Neural progenitor cell (in vitro differentiated cells): Measurements from ENCODE around the gene PSEN1. TPM values are rescaled to one million over a fixed set of nuclear protein-coding genes. Genes with fewer than 3 reads are reported as not detected.

Source experiments
- DNase-seq: peaks from one replicate; pipeline ENCODE4 v3.0.0-alpha.2; 2016; ENCODE audit warnings: low spot score
- H2AFZ ChIP-seq: fragments of 200-600 bp; sonication (generic); replicated peaks from 2 replicates; pipeline ENCODE4 v1.6.1; 2016; ENCODE audit warnings: antibody characterized with exemption
- H3F3A ChIP-seq: fragments of 200-600 bp; sonication (generic); 2 replicates; pipeline ENCODE4 v1.6.1; 2016; ENCODE audit warnings: antibody characterized with exemption, low read depth
- H3K27ac ChIP-seq: fragments of 200-600 bp; sonication (generic); 2 replicates; pipeline ENCODE4 v1.5.1; 2016; ENCODE audit warnings: mild to moderate bottlenecking
- H3K27me3 ChIP-seq: fragments of 200-600 bp; sonication (generic); 2 replicates; pipeline ENCODE4 v1.6.1; 2016; ENCODE audit warnings: mild to moderate bottlenecking, moderate library complexity
- H3K36me3 ChIP-seq: fragments of 200-600 bp; sonication (generic); 2 replicates; pipeline ENCODE4 v1.5.1; 2016
- H3K4me1 ChIP-seq: fragments of 200-600 bp; sonication (generic); 2 replicates; pipeline ENCODE4 v1.6.1; 2016; ENCODE audit warnings: mixed run types
- H3K4me2 ChIP-seq: fragments of 200-600 bp; sonication (generic); 2 replicates; pipeline ENCODE4 v1.6.1; 2016
- H3K4me3 ChIP-seq: fragments of 200-600 bp; sonication (generic); 2 replicates; pipeline ENCODE4 v1.5.1; 2016
- H3K79me2 ChIP-seq: fragments of 200-600 bp; sonication (generic); 2 replicates; pipeline ENCODE4 v1.6.1; 2016; ENCODE audit warnings: low read depth
- H3K9ac ChIP-seq: fragments of 200-600 bp; sonication (generic); 2 replicates; pipeline ENCODE4 v1.6.1; 2016
- H3K9me3 ChIP-seq: fragments of 200-600 bp; sonication (generic); 2 replicates; pipeline ENCODE4 v1.5.1; 2016; ENCODE audit warnings: low read depth
- H4K20me1 ChIP-seq: fragments of 200-600 bp; sonication (generic); 2 replicates; pipeline ENCODE4 v1.6.1; 2016; ENCODE audit warnings: low read depth
- H3K27ac Mint-ChIP-seq: 3 replicates; pipeline ENCODE4 v1.8.0; 2021; ENCODE audit warnings: mixed read lengths
- H3K27me3 Mint-ChIP-seq: 2 replicates; pipeline ENCODE4 v1.8.0; 2022; ENCODE audit warnings: low read depth, mild to moderate bottlenecking, inconsistent platforms, moderate library complexity, mixed read lengths; ENCODE audit not compliant: insufficient read depth
- H3K36me3 Mint-ChIP-seq: 3 replicates; pipeline ENCODE4 v1.8.0; 2021; ENCODE audit warnings: mixed read lengths
- H3K4me1 Mint-ChIP-seq: 3 replicates; pipeline ENCODE4 v1.8.0; 2021; ENCODE audit warnings: mixed read lengths
- H3K4me3 Mint-ChIP-seq: 3 replicates; pipeline ENCODE4 v1.8.0; 2021; ENCODE audit warnings: mild to moderate bottlenecking, moderate library complexity, mixed read lengths
- H3K9me3 Mint-ChIP-seq: 3 replicates; pipeline ENCODE4 v1.8.0; 2020; ENCODE audit warnings: mixed read lengths
- EZH2 ChIP-seq: fragments of 200-600 bp; sonication (generic); IDR thresholded peaks from 2 replicates; pipeline ENCODE4 v1.6.1; 2017; ENCODE audit warnings: antibody characterized with exemption, mild to moderate bottlenecking, moderate library complexity
- EZH2phosphoT487 ChIP-seq: fragments of 200-600 bp; sonication (generic); IDR thresholded peaks from 2 replicates; pipeline ENCODE4 v1.6.1; 2017; ENCODE audit warnings: antibody characterized with exemption
- total RNA-seq: library from RNA; depleted of rRNA; stranded (reverse); fragments of >200 nt; gene quantifications from 2 replicates; pipeline ENCODE4 v1.2.3, GENCODE V29; 2015; ENCODE audit warnings: low replicate concordance
- TF ChIP-seq, protein P1 (sequence below): fragments of 200-600 bp; sonication (generic); IDR thresholded peaks from 2 replicates; pipeline ENCODE4 v1.5.1; 2017; ENCODE audit warnings: antibody characterized with exemption, mild to moderate bottlenecking

The PSEN1 gene
- total RNA-seq, 1 donor from 2014 or later = 80.5 TPM

DNA sequence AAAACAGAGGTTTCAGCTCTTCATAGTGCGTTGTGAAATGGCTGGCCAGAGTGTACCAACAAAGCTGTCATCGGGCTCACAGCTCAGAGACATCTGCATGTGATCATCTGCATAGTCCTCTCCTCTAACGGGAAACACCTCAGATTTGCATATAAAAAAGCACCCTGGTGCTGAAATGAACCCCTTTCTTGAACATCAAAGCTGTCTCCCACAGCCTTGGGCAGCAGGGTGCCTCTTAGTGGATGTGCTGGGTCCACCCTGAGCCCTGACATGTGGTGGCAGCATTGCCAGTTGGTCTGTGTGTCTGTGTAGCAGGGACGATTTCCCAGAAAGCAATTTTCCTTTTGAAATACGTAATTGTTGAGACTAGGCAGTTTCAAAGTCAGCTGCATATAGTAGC, 86.7 kb downstream of the PSEN1 start:
- Histone ChIP-seq H3K79me2 (no peaks in the 10 kb centered on the region), H3K4me3 (no peak overlapping the region), H4K20me1 (peaks cover 3% of the 10 kb centered on the region), H3F3A (peaks cover 20% of the 10 kb centered on the region), H3K27me3 (no peaks in the 10 kb centered on the region), H2AFZ (no peak overlapping the region), H3K4me1 (peaks cover 12% of the 10 kb centered on the region), H3K27ac (no peak overlapping the region), H3K9me3 (no peaks in the 10 kb centered on the region), H3K36me3 (peaks cover 6% of the 10 kb centered on the region), H3K9ac (no peak overlapping the region), H3K4me2 (peak overlapping the region; percentile 12)
- H3K4me1 Mint-ChIP-seq = peaks cover 24% of the 10 kb centered on the region
- H3K27me3 Mint-ChIP-seq = no peaks in the 10 kb centered on the region
- DNase-seq = no peak
- peaks cover 39% of the 10 kb centered on the region for H3K36me3 Mint-ChIP-seq
- H3K4me3 Mint-ChIP-seq = no peak overlapping the region
- H3K27ac Mint-ChIP-seq = peak overlapping the region; percentile 72
- TF ChIP-seq EZH2phosphoT487 = no peak
- TF ChIP-seq, protein P1, sequence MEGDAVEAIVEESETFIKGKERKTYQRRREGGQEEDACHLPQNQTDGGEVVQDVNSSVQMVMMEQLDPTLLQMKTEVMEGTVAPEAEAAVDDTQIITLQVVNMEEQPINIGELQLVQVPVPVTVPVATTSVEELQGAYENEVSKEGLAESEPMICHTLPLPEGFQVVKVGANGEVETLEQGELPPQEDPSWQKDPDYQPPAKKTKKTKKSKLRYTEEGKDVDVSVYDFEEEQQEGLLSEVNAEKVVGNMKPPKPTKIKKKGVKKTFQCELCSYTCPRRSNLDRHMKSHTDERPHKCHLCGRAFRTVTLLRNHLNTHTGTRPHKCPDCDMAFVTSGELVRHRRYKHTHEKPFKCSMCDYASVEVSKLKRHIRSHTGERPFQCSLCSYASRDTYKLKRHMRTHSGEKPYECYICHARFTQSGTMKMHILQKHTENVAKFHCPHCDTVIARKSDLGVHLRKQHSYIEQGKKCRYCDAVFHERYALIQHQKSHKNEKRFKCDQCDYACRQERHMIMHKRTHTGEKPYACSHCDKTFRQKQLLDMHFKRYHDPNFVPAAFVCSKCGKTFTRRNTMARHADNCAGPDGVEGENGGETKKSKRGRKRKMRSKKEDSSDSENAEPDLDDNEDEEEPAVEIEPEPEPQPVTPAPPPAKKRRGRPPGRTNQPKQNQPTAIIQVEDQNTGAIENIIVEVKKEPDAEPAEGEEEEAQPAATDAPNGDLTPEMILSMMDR = no peak
- no peak for TF ChIP-seq EZH2
- H3K9me3 Mint-ChIP-seq = no peaks in the 10 kb centered on the region

DNA sequence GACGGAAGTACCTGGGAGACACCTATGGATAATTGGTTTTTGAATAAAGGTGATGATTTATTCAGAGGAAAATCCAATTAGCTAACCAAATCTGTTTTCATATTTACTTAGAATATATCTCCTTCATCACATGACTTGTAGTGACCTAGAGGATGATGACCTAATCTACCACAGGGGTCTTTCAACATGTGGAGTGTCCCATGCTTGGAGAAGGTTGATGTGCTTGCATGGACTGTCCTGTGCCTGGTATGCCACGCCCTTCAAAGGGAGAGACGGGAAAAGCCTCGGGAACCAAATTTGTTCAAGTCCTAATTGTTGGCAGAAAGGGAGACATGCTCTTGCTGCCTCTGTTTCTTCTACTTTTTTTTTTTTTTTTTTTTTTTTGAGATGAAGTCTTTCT, 89.2 kb downstream of the PSEN1 start:
- Mint-ChIP-seq H3K9me3 (no peaks in the 10 kb centered on the region), H3K4me3 (no peak overlapping the region), H3K27me3 (no peaks in the 10 kb centered on the region), H3K4me1 (peaks cover 30% of the 10 kb centered on the region), H3K27ac (no peak overlapping the region), H3K36me3 (peaks cover 19% of the 10 kb centered on the region)
- Histone ChIP-seq H3K27me3 (no peaks in the 10 kb centered on the region), H3F3A (peaks cover 15% of the 10 kb centered on the region), H3K9me3 (no peaks in the 10 kb centered on the region), H3K79me2 (no peaks in the 10 kb centered on the region), H3K36me3 (no peaks in the 10 kb centered on the region), H4K20me1 (peaks cover 3% of the 10 kb centered on the region), H3K4me1 (peaks cover 18% of the 10 kb centered on the region), H3K4me3 (no peak overlapping the region), H3K4me2 (no peak overlapping the region), H2AFZ (no peak overlapping the region), H3K27ac (no peak overlapping the region), H3K9ac (no peak overlapping the region)
- TF ChIP-seq, protein P1 = no peak
- no peak for TF ChIP-seq EZH2
- no peak for TF ChIP-seq EZH2phosphoT487
- DNase-seq = no peak

DNA sequence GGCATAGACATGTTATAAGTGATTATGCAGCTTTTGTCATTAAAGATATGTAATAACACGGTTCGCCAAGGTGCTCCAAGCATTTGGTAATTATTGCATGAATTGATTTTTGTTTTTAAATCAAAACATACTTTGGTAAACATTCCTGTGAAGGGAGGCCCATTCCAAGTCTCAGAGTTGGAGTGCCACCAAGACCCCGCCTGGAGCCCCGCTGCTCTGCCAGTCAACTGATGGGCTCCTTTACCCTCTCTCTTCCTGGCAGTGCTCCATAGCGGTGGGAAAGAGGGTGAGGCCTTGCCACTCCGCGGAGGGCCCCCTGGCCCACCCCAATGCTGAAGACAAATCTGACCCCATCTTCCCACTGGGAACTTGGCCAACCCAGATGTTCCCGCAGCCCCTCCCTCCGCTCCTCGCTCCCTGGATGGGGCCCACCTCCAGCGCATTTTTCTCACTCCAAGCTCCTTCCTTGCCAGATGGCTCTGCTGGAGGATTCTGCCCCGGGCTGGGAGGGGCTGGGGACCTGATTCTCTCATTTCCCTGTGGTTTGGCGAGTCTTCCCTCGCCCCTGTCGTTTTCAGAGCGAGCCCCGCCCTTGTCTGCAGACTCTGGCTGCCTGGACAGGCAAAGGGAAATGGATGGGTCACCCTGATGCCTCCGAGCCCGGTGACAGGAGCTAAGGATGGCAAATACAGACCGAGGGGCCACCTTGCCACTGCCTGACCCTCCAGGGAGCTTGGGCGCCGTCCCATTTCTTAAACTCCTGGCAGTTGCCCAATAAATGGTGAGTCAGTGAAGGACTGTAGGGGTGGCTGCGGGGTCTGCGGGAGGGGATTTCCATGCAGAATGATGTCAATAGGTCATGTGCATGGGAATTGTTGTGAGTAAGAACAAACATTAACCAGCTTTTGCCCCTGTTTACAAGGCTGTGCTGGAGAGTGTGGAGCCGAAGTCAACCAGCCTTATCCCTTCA, 91.8 kb downstream of the PSEN1 start:
- no peaks in the 10 kb centered on the region for H3K36me3 ChIP-seq
- H3K9me3 Mint-ChIP-seq = no peaks in the 10 kb centered on the region
- no peak overlapping the region for H2AFZ ChIP-seq
- H3K9me3 ChIP-seq = no peaks in the 10 kb centered on the region
- H3K4me3 ChIP-seq = no peak overlapping the region
- H3K27me3 Mint-ChIP-seq = peaks cover 2% of the 10 kb centered on the region
- peaks cover 10% of the 10 kb centered on the region for H3K36me3 Mint-ChIP-seq
- H3K4me2 ChIP-seq = peak overlapping the region; percentile 45
- H3F3A ChIP-seq = peaks cover 9% of the 10 kb centered on the region
- H3K27me3 ChIP-seq = no peaks in the 10 kb centered on the region
- peak; percentile 42 for DNase-seq
- H4K20me1 ChIP-seq = no peaks in the 10 kb centered on the region
- H3K27ac Mint-ChIP-seq = no peak overlapping the region
- no peaks in the 10 kb centered on the region for H3K79me2 ChIP-seq
- no peak overlapping the region for H3K27ac ChIP-seq
- TF ChIP-seq, protein P1 = no peak
- no peak for TF ChIP-seq EZH2phosphoT487
- no peak for TF ChIP-seq EZH2
- no peak overlapping the region for H3K9ac ChIP-seq
- H3K4me3 Mint-ChIP-seq = no peak overlapping the region
- peaks cover 17% of the 10 kb centered on the region for H3K4me1 Mint-ChIP-seq
- H3K4me1 ChIP-seq = peaks cover 25% of the 10 kb centered on the region
